H1 (cell line): Measurements from ENCODE around the gene SRRM3. TPM values are rescaled to one million over a fixed set of nuclear protein-coding genes. Genes with fewer than 3 reads are reported as not detected.

ENCODE experiments used
- CTCF ChIP-seq, 3 experiments: IDR thresholded peaks; 1 replicate in 2 of 3; 2 replicates in 1 of 3; pipeline versions ENCODE4 v1.5.1 to v1.6.1; 2011; ENCODE audit warnings: low read length in 3 of 3, mild to moderate bottlenecking in 3 of 3, inconsistent platforms in 2 of 3, low read depth in 1 of 3, moderate library complexity in 1 of 3; ENCODE audit not compliant: insufficient read depth in 1 of 3; ENCODE audit errors: control extremely low read depth in 1 of 3
- E2F6 ChIP-seq: IDR thresholded peaks from 2 replicates; pipeline ENCODE4 v1.6.1; 2012; ENCODE audit warnings: inconsistent platforms
- FOSL1 ChIP-seq: IDR thresholded peaks from 2 replicates; pipeline ENCODE4 v1.6.1; 2011; ENCODE audit warnings: mild to moderate bottlenecking, low read depth, low read length, moderate library complexity; ENCODE audit not compliant: insufficient read depth
- polyA plus RNA-seq, 7 experiments: library from polyadenylated mRNA; depleted of rRNA in 3 of 7; stranded (reverse) in 5 of 7; unstranded in 2 of 7; fragments of >200 nt in 5 of 7; fragments of 200-250 nt in 2 of 7; gene quantifications; 1 replicate in 5 of 7; 2 replicates in 1 of 7; 4 replicates in 1 of 7; pipeline versions ENCODE4 v1.2.1 to v1.2.3, GENCODE V29; 2011 to 2013; ENCODE audit warnings: missing spikeins in 2 of 7, mixed read lengths in 2 of 7
- total RNA-seq: library from RNA; stranded (reverse); fragmentation: NEBNext Ultra II Directional; extraction: Animal tissue kit (Norgen Biotek cat#: 25700); gene quantifications from 2 replicates; pipeline ENCODE4 v1.2.1, GENCODE V29; 2021

The SRRM3 gene
- total and polyA plus RNA-seq, 2 of the 8 experiments (the other 6 are each of a cell fraction or from before 2014, with no cell fraction given) = 10.4 to 17.4 TPM

GRCh38 chr7:76231583-76231982, 29.9 kb downstream of the SRRM3 start (continued):
- TF ChIP-seq CTCF (IDR thresholded peaks at IDR 0.05; ENCODE audit: control extremely low read depth in 1 of 3, insufficient read depth in 1 of 3, low read depth in 1 of 3, low read length in 3 of 3) (no peak), E2F6 (no peak), FOSL1 (no peak)
